H1 (cell line): ENCODE data around the gene FLRT3. TPM values are rescaled to one million over a fixed set of nuclear protein-coding genes. Genes with fewer than 3 reads are reported as not detected.

ENCODE experiments used
- ASH2L ChIP-seq: fragments of 200-600, 300-600 bp; sonication (generic); IDR thresholded peaks from one replicate; pipeline ENCODE4 v1.7.1; 2017; ENCODE audit warnings: low read length
- CHD1 ChIP-seq: IDR thresholded peaks from 2 replicates; pipeline ENCODE4 v1.6.1; 2012; ENCODE audit warnings: low read depth, low read length, improper control_type of control experiment
- CREB1 ChIP-seq: IDR thresholded peaks from 2 replicates; pipeline ENCODE4 v1.6.1; 2012; ENCODE audit warnings: inconsistent platforms
- JUN ChIP-seq: IDR thresholded peaks from 2 replicates; pipeline ENCODE4 v1.6.1; 2011; ENCODE audit warnings: low read depth, mild to moderate bottlenecking, improper control_type of control experiment, low read length
- KDM4A ChIP-seq: IDR thresholded peaks from one replicate; pipeline ENCODE4 v1.7.1; 2012; ENCODE audit warnings: low read depth, mild to moderate bottlenecking, moderate library complexity, low read length, inconsistent platforms; ENCODE audit not compliant: severe bottlenecking
- SIN3A ChIP-seq, 2 experiments: IDR thresholded peaks in 1 of 2; conservative IDR thresholded peaks in 1 of 2; 2 replicates each; pipeline ENCODE4 v1.6.1; 2011 to 2012; ENCODE audit warnings: low read length in 2 of 2, improper control_type of control experiment in 1 of 2, low read depth in 1 of 2, mild to moderate bottlenecking in 1 of 2
- SP2 ChIP-seq: IDR thresholded peaks from 2 replicates; pipeline ENCODE4 v1.6.1; 2012; ENCODE audit warnings: mild to moderate bottlenecking, low read length, inconsistent platforms
- polyA plus RNA-seq, 7 experiments: library from polyadenylated mRNA; depleted of rRNA in 3 of 7; stranded (reverse) in 5 of 7; unstranded in 2 of 7; fragments of >200 nt in 5 of 7; fragments of 200-250 nt in 2 of 7; gene quantifications; 1 replicate in 5 of 7; 2 replicates in 1 of 7; 4 replicates in 1 of 7; pipeline versions ENCODE4 v1.2.1 to v1.2.3, GENCODE V29; 2011 to 2013; ENCODE audit warnings: missing spikeins in 2 of 7, mixed read lengths in 2 of 7
- total RNA-seq: library from RNA; stranded (reverse); fragmentation: NEBNext Ultra II Directional; extraction: Animal tissue kit (Norgen Biotek cat#: 25700); gene quantifications from 2 replicates; pipeline ENCODE4 v1.2.1, GENCODE V29; 2021
- TF ChIP-seq, protein P1 (sequence below): IDR thresholded peaks from 2 replicates; pipeline ENCODE4 v1.6.1; 2012; ENCODE audit warnings: low read length, inconsistent platforms

FLRT3 gene
- total and polyA plus RNA-seq, 2 of the 8 experiments (the other 6 are each of a cell fraction or from before 2014, with no cell fraction given), result 0.35 to 0.41 TPM

GRCh38 chr20:14386726-14387125 lies 49.3 kb upstream of the FLRT3 start (continued):
- TF ChIP-seq SIN3A (conservative IDR thresholded peaks at IDR 0.05 in 1 of 2, IDR thresholded peaks at IDR 0.05 in 1 of 2; ENCODE audit: low read depth in 1 of 2, low read length in 2 of 2) (no peak), SP2 (no peak), CREB1 (no peak), KDM4A (no peak), CHD1 (no peak), JUN (no peak), ASH2L (no peak)
- TF ChIP-seq, protein P1, sequence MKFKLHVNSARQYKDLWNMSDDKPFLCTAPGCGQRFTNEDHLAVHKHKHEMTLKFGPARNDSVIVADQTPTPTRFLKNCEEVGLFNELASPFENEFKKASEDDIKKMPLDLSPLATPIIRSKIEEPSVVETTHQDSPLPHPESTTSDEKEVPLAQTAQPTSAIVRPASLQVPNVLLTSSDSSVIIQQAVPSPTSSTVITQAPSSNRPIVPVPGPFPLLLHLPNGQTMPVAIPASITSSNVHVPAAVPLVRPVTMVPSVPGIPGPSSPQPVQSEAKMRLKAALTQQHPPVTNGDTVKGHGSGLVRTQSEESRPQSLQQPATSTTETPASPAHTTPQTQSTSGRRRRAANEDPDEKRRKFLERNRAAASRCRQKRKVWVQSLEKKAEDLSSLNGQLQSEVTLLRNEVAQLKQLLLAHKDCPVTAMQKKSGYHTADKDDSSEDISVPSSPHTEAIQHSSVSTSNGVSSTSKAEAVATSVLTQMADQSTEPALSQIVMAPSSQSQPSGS, result no peak
